HG03175 (cell line): ENCODE results near the gene STARD9.

ENCODE experiments used
- ATAC-seq: cut with Tn5 transposase; IDR thresholded peaks from one replicate; pipeline ENCODE4 v1.9.1; 2021; ENCODE audit warnings: mild to moderate bottlenecking, moderate library complexity; ENCODE audit not compliant: unreplicated experiment

Gene STARD9

DNA sequence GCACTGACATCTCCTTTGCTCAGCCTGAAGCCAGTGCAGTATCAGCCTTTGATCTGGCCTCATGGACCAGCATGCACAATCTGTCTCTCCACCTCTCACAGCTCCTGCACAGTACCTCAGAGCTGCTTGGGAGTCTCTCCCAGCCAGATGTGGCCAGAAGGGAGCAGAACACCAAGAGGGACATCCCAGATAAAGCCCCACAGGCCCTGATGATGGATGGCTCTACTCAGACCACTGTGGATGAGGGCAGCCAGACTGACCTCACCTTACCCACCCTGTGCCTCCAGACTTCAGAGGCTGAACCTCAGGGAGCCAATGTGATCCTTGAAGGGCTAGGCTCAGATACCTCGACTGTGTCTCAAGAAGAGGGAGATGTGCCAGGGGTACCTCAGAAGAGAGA lies 117.1 kb downstream of the STARD9 start:
- ATAC-seq = no peak

- ATAC-seq = no peak
These were observed 117.6 kb downstream of the STARD9 start for GRCh38 chr15:42692997-42693396.

- ATAC-seq = no peak
These were observed 118.1 kb downstream of the STARD9 start for GRCh38 chr15:42693496-42693895.

DNA sequence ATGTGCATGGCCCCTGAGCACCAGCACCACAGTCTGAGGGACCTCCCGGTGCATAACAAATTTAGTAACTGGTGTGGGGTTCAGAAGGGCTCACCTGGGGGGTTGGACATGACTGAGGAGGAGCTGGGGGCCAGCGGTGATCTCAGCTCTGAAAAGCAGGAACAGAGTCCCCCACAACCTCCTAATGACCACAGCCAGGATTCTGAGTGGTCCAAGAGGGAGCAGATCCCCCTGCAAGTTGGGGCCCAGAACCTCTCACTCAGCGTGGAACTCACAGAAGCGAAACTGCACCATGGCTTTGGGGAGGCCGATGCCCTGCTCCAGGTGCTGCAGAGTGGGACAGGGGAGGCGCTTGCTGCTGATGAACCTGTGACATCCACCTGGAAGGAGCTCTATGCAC lies 118.5 kb downstream of the STARD9 start:
- ATAC-seq = no peak

GRCh38 chr15:42694398-42694797 lies 119.0 kb downstream of the STARD9 start:
- no peak for ATAC-seq

GRCh38 chr15:42695527-42696071 lies 120.2 kb downstream of the STARD9 start:
- ATAC-seq = no peak

DNA sequence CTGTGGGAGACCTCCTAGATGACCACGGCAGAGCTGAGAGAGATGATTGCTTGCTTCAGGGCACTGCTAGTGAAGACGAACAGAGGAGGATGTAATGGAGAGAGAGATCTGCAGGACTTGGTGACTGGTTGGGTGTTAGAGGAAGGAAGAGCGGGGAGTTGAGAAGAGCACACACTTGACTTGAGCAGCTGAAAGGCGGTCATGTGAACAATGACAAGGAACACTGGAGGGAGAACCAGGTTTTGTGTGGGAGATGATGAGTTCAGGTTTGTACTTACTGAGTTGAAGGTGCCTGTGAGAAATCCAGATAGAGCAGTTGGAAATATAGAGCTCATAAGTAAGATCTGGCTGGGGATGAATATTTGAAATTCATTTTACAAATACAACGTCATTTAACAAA lies 121.2 kb downstream of the STARD9 start:
- no peak for ATAC-seq

- ATAC-seq = no peak
These were observed 129.1 kb downstream of the STARD9 start for GRCh38 chr15:42704492-42704926.

DNA sequence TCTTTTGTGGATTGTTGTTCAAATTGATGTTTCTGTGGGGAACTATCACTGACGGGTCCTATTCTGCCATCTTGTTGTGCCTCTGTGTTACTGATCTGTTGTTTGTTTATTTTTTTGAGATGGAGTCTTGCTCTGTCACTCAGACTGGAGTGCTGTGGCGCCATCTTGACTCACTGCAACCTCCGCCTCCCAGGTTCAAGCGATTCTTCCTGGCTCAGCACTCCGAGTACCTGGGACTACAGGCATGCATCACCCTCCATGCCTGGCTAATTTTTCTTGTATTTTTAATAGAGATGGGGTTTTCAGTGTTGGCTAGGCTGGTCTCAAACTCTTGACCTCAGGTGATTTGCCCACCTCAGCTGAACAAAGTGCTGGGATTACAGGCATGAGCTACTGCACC lies 129.9 kb downstream of the STARD9 start:
- no peak for ATAC-seq

- no peak for ATAC-seq
These were observed 131.7 kb downstream of the STARD9 start for GRCh38 chr15:42707068-42707467.

DNA sequence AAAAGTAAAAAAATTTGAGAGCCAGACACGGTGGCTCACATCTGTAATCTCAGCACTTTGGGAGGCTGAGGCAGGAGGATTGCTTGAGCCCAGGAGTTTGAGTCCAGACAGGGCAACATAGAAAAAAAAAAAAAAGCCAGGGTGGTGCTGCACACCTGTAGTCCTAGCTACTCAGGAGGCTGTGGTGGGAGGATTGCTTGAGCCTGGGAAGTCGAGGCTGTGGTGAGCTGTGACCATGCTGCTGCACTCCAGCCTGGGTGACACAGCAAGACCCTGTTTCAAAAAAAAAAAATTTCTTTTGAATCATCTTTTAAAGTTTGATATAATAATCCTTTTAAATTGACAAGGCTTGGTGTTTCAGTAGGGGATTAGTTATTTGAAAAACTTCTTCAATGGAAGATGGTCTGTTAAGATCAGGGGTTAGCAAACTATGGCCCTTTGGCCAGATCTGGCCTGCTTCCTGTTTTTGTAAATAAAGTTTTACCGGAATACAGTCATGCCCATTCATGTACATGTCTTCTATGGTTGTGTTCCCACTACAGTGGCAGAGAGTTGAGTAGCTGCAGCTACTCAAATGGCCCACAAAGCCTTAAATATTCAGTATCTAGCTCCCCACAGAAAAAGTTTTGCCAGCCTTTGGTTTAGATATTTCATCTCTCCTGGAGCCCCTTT lies 132.6 kb downstream of the STARD9 start:
- ATAC-seq = no peak

- ATAC-seq = no peak
These were observed 135.3 kb downstream of the STARD9 start for GRCh38 chr15:42710662-42711061.

DNA sequence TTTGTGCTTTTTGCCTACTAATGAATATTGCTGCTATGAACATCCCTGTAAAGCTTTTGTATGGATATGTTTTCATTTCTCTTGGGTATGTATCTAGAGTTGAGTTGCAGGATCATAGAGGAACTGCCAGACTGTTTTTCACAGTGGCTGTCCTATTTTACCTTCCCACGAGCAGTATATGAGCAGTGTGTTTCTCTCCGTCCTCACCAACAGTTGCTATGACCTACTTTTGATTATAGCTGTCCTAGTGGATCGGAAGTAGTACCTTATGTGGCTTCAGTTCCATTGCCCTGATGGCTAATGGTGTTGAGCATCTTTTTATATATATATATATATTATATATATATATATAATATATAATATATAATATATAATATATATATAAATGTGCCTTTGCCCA lies 136.3 kb downstream of the STARD9 start:
- no peak for ATAC-seq

DNA sequence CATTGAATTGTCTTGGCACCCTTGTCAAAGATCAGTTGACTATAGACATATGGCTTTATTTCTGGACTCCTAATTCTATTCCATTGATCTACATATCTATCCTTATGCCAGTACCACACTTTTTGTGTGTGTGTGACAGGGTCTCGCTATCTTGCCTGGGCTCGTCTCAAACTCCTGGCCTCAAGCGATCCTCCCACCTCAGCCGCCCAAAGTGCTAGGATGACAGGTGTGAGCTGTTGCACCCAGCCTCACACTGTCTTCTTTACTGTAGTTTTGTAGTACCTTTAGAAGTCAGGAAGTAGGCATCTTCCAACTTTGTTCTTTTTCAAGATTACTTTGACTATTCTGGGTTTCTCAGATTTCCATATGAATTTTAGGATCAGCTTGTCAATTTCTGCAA lies 137.2 kb downstream of the STARD9 start:
- ATAC-seq = no peak

DNA sequence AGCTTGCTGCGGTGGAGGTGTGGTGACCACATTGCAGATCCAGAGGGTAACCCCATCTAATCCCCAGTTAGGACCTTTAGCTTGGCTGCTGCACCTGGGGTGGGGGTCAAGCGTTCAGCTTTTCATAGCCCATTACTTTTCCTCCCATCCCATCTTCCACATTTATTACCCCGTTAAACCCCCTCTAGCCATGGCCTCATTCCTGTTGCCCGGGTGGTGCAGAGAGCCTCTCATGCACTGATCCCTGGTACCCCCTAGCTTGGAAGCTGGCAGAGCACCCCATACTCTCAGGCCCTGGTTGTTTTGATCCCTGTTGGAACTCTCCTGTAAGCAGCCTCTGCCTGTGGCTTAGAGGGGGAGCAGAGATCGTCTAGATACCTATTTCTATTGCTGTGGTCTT lies 140.7 kb downstream of the STARD9 start:
- ATAC-seq = no peak

DNA sequence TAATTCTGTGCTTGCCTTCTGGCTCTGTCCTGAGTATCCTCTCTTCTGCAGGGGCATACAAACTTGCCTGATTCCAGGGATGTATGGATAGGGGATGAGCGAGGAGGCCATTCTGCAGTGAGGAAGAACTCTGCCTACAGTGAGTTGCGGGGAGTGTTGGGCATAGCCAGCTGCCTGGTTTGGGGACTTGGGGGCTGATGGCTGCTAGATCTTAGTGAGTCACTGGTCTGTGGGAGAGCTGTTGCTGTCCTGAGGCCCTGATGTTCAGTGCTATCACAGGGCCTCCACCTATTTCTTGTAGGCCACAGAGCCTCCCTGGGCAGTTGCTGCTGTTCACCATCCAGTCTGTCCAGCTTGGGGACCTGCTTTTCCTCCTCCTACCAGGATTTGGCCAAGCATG lies 141.2 kb downstream of the STARD9 start:
- ATAC-seq = no peak

- ATAC-seq = no peak
These were observed 143.6 kb downstream of the STARD9 start for GRCh38 chr15:42719043-42719442.

DNA sequence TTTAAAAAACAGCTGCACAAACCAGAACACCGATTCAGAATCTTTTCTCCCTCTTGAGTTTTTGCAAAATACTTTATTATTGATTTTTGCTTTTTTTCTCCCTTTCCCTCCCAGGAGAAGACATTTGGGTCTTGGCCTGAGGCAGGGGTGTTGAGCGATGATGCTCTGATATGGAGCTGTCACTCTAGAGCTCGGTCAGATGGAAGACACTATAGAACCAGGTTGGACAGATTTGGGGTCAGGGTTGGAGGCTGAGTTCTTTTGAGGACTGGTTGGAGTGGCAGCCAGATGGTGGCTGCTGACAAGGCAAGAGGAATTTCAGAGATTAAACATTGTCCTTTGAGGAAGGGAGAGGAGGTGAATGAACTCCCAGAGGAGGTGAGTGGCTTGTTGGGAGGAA lies 144.7 kb downstream of the STARD9 start:
- no peak for ATAC-seq

- no peak for ATAC-seq
These were observed 145.6 kb downstream of the STARD9 start for GRCh38 chr15:42721016-42721415.

DNA sequence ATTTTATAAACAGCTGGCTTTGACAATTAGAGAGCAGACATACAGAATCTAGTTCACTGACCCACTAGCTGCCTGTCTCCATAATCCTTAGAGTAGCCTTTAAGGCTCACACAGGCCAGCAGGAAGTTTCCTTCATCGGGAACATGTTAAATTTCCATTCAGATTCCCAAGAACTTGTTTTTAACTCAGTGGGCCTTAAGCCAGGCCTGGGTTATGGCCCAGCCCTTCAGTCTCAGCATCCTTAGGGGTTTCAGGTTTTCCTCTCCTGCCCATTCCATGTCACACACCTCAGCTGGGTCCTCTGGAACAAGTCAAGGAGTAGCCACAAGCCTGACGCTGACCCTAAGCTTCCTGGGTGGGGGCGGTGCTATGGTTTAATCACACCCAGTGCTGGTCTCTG lies 146.5 kb downstream of the STARD9 start:
- no peak for ATAC-seq

- no peak for ATAC-seq
These were observed 147.7 kb downstream of the STARD9 start for GRCh38 chr15:42723068-42723467.

DNA sequence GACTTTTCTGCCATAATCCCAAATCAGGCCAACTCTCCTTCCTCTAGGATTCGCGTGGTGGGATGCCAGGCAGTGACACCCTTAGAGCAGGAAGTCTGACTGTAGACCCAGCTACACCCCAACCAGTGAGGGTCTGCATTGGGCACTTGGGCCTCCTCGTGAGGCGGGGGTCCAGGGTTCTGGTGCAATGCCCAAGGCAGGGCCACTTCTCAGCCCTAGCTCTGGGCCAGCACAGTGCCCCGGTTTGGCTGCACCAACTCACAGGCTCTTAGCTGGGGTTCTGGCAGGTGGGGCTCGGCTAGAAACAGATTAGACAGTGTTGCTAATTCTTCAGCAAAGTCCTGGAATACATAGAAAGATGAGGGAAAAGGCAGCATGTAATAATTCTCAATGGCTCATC lies 148.9 kb downstream of the STARD9 start:
- no peak for ATAC-seq

GRCh38 chr15:42725331-42725903 lies 150.0 kb downstream of the STARD9 start:
- ATAC-seq = no peak
